C1 segment of cervical spinal cord (tissue), 14 donors: Measurements from ENCODE around the gene ALOX15.
A peak's percentile ranks its signal among the peaks of the same experiment; 100 is the strongest.
"Not testable (repeated sequence)": the region's sequence is repeated elsewhere in the genome, so short reads cannot be mapped to it uniquely, and the experiment has no call there.

Experiments used
- DNase-seq, 14 donors: peaks; one replicate each; lab custom pipeline; 2025; lab: John Stamatoyannopoulos, UW

ALOX15 gene

GRCh38 chr17:4594931-4595684 lies 46.4 kb downstream of the ALOX15 start:
- DNase-seq, result peak in 2 of 14 donors; percentile 7 to 24

GRCh38 chr17:4594406-4594805 lies 47.1 kb downstream of the ALOX15 start:
- DNase-seq, result no peak

- DNase-seq, result no peak
Observed at GRCh38 chr17:4593021-4593421, 48.5 kb downstream of the ALOX15 start.

GRCh38 chr17:4592240-4593005 lies 49.1 kb downstream of the ALOX15 start:
- no peak for DNase-seq

GRCh38 chr17:4591529-4591928 lies 49.9 kb downstream of the ALOX15 start:
- DNase-seq, result no peak

- no peak for DNase-seq
Observed at GRCh38 chr17:4590981-4591453, 50.5 kb downstream of the ALOX15 start.

DNA sequence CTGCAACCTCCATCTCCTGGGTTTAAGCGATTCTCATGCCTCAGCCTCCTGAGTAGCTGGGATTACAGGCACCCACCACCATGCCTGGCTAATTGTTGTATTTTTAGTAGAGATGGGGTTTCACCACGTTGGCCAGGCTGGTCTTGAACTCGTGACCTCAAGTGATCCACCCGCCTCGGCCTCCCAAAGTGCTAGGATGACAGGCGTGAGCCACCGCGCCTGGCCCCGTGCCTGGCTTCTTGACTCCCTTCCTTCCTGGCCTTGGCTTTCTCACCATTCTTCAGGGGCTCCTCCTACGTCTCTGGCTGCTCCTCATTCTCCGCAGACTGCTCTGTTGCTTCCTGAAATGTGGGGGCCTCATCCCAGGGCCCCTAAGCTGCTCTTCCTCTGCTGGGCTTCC lies 51.4 kb downstream of the ALOX15 start:
- DNase-seq, result not testable (repeated sequence)

DNA sequence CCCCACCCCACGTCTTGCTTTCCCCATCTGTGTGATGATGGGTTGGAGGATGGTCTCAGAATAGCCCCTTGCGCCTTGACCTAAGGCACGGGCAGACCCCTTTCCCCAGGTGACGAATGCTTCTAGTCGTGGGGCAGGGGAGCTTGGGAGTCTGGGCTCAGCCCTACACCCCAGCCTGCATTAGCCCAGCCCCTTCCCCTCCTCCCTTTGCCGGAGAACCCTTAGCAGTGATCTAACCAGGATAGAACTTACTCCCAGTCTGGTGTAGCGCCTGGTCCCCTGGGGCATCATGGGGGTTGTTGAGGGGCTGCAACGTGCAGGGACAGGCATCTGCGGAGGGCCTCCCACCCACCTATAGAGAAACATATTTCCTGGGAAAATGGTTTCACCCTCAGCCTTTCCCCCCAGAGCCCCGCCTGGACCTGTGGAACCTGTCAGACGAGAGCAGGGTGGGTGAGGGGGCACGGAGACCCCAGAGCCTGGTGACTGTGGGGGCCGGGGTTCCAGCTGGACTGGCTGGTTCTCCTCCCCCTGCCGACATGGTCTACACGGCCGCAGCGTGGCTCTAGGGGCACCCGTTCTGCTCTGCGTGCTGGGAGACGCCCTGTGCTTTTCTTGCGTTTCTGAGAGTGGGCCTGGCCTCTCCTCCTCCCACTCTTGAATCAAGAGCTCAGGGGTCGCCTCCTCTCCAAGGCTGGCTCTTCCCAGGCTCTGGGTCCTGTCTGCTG lies 52.4 kb downstream of the ALOX15 start:
- DNase-seq, result no peak

GRCh38 chr17:4588391-4588790 lies 53.1 kb downstream of the ALOX15 start:
- no peak for DNase-seq

GRCh38 chr17:4587803-4588202 lies 53.7 kb downstream of the ALOX15 start:
- DNase-seq, result no peak

DNA sequence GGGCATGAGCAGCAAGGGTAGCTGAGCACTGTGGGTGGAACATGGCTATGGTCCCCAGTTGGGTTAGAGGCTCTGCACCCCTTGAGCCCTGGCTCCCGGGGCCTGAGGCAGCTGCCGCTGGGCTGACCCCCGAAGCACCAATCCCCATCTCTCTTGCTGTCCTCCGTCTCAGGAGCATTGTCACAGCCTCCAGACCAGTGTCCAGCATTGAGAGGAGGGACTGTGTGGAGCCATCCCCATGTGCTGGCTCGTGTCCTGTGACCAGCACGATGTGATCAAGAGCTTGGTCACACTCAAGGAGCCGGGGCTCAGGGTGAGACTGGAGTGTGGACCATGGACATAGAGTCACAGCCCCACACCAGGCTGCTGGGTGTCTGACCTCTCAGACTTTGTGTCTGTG lies 54.3 kb downstream of the ALOX15 start:
- no peak for DNase-seq

DNA sequence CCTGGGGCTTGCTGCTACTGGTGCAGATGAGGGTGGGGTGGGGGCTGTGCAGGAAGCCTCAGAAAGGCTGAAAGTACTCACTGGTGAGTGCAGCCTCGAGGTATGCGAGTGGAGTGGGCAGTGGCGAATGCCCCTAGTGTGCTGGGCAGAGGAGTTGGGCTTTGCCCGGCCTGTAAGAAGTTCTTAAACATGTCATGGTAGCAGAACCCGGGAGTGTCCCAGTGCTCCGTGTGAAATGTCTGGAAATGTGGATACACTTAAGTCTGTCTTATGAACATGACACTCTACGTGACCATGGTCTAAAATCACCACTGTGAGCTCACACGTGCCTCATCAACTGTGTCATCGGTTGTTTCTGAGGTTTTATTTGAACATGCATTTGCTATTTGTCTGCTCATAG lies 55.4 kb downstream of the ALOX15 start:
- no peak for DNase-seq

- DNase-seq, result no peak
Observed at GRCh38 chr17:4585638-4585994, 55.9 kb downstream of the ALOX15 start.

DNA sequence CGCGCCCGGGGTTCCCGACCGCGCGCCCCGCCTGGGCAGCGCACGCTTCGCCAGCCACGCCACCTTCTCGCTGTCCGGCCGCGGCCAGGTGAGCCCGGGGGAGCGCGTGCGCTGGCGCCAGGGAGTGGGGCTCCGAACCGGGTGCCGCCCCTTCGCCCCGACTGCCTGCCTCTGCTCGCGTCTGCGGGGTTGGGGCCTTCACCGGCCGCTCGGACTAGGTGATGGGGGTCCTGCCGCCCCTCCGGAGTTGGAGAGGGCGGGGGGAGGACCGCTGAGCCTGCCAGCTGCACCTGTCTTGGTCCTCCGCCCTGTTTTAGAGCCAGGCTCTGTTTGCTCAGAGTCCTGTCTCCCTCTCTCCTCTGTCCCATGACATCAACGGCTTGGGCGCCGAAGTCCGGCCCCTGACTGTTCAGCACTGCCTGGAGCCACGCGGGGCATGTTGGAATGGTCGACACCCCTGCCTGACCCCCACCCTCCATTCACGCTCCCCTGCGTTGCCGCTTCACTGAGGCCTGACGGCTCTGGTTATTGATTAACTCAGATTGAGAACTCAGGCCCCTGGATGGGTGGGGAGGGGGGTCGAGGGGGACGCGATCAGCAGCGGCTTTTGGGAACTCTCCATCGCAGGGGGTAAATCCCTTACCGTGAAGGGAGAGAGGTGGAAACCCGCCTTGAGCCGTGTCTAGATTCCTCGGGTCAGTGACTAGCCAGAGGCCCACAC lies 56.4 kb downstream of the ALOX15 start:
- no peak for DNase-seq

DNA sequence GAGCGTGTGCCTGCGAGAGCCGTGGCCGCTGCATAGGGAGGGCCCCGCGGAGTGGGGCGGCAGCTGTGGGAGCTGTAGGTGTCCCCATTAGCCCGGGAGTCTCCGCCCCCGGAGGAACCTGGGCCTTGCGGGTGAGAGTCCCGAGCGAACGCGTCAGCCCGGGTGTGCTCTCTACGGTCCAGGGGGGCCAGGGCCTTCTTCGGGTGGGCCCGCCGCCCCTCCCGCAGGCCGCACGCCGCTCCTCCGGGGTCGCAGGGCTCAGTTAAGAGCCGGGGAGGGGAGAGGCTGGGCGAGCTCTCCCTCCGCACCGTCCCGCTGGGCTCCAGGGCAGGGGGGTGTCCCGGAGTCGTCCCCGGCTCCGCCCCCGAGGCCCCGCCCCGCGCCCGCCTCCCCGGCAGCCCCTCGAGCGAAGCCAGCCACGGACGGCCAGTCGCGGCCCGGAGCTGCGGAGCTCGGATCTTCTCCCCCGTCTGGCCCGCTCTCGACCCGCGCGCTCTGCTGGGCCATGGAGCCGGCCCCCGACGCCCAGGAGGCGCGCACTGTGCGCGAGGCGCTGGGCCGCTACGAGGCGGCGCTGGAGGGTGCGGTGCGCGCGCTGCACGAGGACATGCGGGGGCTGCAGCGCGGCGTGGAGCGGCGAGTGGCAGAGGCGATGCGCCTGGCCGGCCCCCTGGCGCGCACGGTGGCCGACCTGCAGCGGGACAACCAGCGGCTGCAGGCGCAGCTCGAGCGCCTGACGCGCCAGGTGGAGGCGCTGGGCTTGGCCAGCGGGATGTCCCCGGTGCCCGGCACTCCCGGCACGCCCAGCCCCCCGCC lies 57.2 kb downstream of the ALOX15 start, which contains the start of gene SMTNL2:
Gene SMTNL2 (plus strand): TSS at position 429 of the 816 bp plus-strand sequence. CDS start 77 bp downstream, at position 506.
- no peak for DNase-seq

- no peak for DNase-seq
Observed at GRCh38 chr17:4583782-4584100, 57.7 kb downstream of the ALOX15 start.

DNA sequence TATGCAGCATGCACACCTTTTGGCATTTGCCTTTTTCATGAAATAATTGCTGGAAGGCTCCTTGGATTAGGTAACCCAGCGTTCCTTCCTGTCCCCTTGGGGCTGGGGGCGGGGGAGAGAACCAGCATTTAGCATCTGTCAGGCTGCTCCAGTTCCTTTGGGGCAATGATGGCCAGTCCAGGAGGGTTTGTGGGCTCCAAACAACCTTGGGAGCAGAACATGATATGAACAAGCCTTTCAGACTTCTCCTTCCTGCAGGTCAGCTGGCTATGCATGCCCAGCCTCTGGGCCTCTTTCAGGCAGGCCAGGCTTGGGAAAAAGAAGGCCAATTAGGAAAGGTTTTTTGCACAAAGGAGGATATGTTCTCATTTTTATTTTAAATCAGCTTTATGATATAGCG lies 58.3 kb downstream of the ALOX15 start:
- DNase-seq, result no peak

DNA sequence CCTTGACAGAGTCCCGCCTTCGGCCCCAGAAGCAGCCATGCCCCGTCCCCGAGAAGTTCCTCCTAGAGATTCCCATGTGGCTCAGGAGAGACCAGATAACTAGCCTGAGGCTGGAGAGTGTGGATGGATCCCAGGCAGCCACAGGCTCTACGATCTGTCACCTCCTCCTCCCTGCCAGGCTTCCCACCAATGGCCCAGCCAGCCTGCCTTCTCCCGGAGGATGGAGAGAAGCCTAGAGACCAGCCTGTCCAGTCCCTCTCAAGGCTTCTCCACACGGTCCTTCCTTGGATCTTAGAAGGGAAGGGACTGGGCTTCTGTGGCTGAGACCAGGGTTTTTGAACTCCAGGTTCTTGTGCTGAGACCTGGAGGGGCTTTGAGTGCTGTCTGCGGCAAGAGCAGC lies 58.8 kb downstream of the ALOX15 start:
- no peak for DNase-seq

DNA sequence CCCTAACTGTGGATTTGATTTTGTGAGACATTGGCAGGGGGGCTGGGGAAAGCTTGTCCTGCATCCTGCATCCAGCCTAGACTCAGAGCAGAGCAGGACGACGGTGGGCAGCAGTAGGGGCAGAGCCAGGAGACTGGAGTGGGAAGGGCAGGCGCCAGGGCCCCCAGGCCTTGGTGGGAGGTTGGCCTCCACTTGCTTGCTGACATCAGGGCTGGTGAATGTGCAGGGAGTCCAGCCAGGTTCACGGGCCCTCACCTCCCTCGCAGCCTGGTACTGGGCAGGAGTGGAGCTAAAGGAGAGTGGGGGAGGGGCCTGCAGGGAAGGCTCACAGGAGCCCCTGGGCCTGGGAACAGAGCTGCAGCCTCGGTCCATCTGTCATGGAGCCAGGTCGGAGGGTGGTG lies 59.4 kb downstream of the ALOX15 start:
- no peak for DNase-seq
